Right cardiac atrium (tissue), 5 donors: ENCODE measurements around the gene MACROD1. TPM values are rescaled to one million over a fixed set of nuclear protein-coding genes. Genes with fewer than 3 reads are reported as not detected.
A peak's percentile ranks its signal among the peaks of the same experiment; 100 is the strongest.

Experiments
- ATAC-seq, 2 donors: fragments of 200-7000 bp; cut with Tn5 transposase; one replicate each; pipeline versions ENCODE4 v1.8.0 to v1.9.1; 2020; ENCODE audit warnings: moderate library complexity in 2 of 2, mild to moderate bottlenecking in 1 of 2
- DNase-seq, 3 donors: peaks; one replicate each; pipeline ENCODE4 v3.0.0-alpha.2; 2020
- H3K27ac ChIP-seq: one replicate; pipeline ENCODE4 v1.5.1; 2013; ENCODE audit warnings: mild to moderate bottlenecking, low read length, control low read depth, moderate library complexity
- H3K27me3 ChIP-seq: one replicate; pipeline ENCODE4 v1.6.1; 2013; ENCODE audit not compliant: control insufficient read depth, insufficient read depth
- H3K4me1 ChIP-seq: one replicate; pipeline ENCODE4 v1.6.1; 2013; ENCODE audit warnings: low read length; ENCODE audit not compliant: control insufficient read depth, insufficient read depth
- H3K4me3 ChIP-seq: one replicate; pipeline ENCODE4 v1.5.1; 2013; ENCODE audit warnings: low read length, control low read depth
- H3K9me3 ChIP-seq: one replicate; pipeline ENCODE4 v1.6.1; 2013; ENCODE audit warnings: low read length; ENCODE audit not compliant: control insufficient read depth
- WGBS: extraction: QIAGEN DNeasy Blood & Tissue Kit; methylation state at CpG from one replicate; pipeline ENCODE4 v1.1.7; 2013; 5-methylcytosine and 5-hydroxymethylcytosine counted together
- intact Hi-C, 4 donors: fragments of 100-400 bp; cut with DNase I; formaldehyde crosslinking; loops; one replicate each; pipeline versions ENCODE4 v1.11.0 to v1.14.0; 2022 to 2023
- polyA plus RNA-seq: library from polyadenylated mRNA; stranded (reverse); fragments of 200-250 nt; gene quantifications from one replicate; pipeline ENCODE4 v1.2.3, GENCODE V29; 2013
- total RNA-seq, 4 donors: library from RNA; stranded (reverse); fragmentation: NEBNext Ultra II Directional; extraction: Animal tissue kit (Norgen Biotek cat#: 25700); gene quantifications; one replicate each; pipeline ENCODE4 v1.2.1, GENCODE V29; 2021
- donor health status: healthy with polysubstance abuse.
- donor health status: DM: no; HTN: yes; CAD: no.
- donor health status: DM: no; HTN: no; CAD: no.
- donor health status: DM: no; HTN: yes; CAD: no; lungs with severe emphysema.
- donor health status: DM: yes; HTN: yes; CAD: no.

The MACROD1 gene
- total and polyA plus RNA-seq, 5 donors, result 40.4 to 63.8 (median 60.2) TPM

DNA sequence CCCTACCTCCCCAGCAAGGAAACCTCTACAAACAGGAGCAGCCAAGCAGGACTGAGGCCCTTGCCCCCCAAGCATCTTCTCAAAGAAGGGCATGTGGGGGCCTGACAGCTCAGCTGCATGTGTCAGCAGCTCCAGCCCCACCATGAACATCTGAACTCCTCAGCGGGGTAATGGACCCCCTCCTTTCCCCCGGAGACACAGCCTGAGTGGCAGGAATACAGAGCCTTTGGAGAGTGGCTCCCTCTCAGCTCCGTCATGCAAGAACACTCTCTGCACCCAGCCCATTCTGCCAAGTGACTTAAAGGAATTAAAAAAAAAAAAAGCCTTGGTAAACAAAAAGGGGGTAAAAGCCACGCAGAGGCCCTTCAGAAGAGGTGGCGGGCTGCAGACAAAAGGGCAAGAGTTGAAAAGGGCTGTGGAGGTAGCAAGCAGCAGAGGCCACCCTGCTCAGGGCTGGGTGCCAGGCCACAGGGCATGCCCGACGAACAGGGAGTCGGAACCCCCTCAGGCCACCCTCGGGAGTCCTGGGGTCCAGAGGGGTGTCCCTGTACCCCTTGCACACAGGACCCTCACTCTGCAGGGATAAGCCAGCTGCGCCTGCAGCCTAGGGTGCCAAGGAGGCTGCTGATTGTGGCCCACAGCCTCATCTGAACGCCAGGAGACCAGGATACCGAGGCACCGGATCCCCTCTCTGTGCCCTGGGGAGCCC lies 62.5 kb downstream of the MACROD1 start:
- ATAC-seq (no peak), DNase-seq (peak in 2 of 3 donors; percentile 29 to 36)
- no peaks in the 10 kb centered on the region for H3K27me3 ChIP-seq
- 84% methylated on average over 13 of the region's 13 CpGs for WGBS
- no peak overlapping the region for H3K27ac ChIP-seq
- H3K4me1 ChIP-seq, result no peaks in the 10 kb centered on the region
- H3K4me3 ChIP-seq, result no peak overlapping the region
- intact Hi-C loops, result no loop called here
- no peaks in the 10 kb centered on the region for H3K9me3 ChIP-seq

- intact Hi-C loops, result no loop called here
- DNase-seq (peak in 2 of 3 donors; percentile 21 to 39), ATAC-seq (no peak)
- Histone ChIP-seq H3K27me3 (no peaks in the 10 kb centered on the region), H3K9me3 (no peaks in the 10 kb centered on the region), H3K4me3 (no peak overlapping the region), H3K27ac (no peak overlapping the region), H3K4me1 (no peaks in the 10 kb centered on the region)
- 86% methylated on average over 15 of the region's 15 CpGs for WGBS
Observed at GRCh38 chr11:64102005-64102738, 63.7 kb downstream of the MACROD1 start.

DNA sequence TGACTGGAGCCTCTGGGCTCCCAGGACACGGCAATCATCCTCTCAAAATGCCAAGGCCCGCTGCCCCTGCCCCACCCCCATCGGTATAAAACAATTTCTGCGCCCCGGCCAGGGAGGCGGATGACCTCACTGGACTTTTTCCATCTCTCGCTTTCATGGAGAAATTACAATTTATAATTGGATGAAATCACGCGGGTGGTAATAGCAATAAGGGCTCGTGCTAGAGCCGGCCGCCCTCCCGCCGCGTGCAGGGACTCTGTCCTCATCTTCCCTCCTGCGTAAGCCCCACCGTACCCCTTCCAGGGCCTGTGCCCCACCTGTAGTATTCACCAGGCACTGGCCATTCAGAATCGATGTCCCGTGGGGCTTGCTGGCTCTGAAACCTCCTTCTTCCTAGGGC lies 64.5 kb downstream of the MACROD1 start:
- Histone ChIP-seq H3K4me1 (no peaks in the 10 kb centered on the region), H3K9me3 (no peaks in the 10 kb centered on the region), H3K27me3 (no peaks in the 10 kb centered on the region), H3K4me3 (no peak overlapping the region), H3K27ac (no peak overlapping the region)
- no peak for ATAC-seq
- WGBS, result 87% methylated on average over 19 of the region's 19 CpGs
- peak in 2 of 3 donors; percentile 29 to 55 for DNase-seq
- intact Hi-C loops, result no loop called here

- ATAC-seq (no peak), DNase-seq (peak in 2 of 3 donors; percentile 16 to 27)
- intact Hi-C loops, result no loop called here
- no peak overlapping the region for H3K4me3 ChIP-seq
- WGBS, result 86% methylated on average over 7 of the region's 7 CpGs
- H3K9me3 ChIP-seq, result no peaks in the 10 kb centered on the region
- H3K27ac ChIP-seq, result no peak overlapping the region
- H3K27me3 ChIP-seq, result no peaks in the 10 kb centered on the region
- no peaks in the 10 kb centered on the region for H3K4me1 ChIP-seq
Observed at GRCh38 chr11:64100782-64101353, 65.0 kb downstream of the MACROD1 start.

DNA sequence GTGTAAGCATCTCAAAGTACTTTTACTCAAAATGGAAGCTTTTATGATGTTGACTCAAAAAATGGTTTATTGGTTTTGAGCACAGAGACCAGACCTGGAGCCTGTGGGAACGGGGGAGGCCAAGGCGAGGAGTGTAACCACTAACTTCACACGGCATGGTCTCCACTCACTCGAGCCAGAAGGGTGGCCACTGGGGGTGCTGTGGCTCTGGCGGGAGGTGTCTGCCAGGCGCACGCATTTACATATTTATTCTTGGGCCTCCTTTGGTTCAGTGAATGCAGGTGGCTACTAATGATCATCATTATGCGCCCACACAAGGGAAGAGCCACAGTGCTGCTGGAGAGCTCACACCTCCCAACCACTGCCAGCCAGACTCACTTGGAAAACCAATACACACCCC lies 65.6 kb downstream of the MACROD1 start:
- no peaks in the 10 kb centered on the region for H3K27me3 ChIP-seq
- ATAC-seq, result no peak
- no peaks in the 10 kb centered on the region for H3K4me1 ChIP-seq
- intact Hi-C loops, result no loop called here
- no peak overlapping the region for H3K27ac ChIP-seq
- DNase-seq, result peak in 1 of 3 donors; percentile 19
- no peaks in the 10 kb centered on the region for H3K9me3 ChIP-seq
- no peak overlapping the region for H3K4me3 ChIP-seq
- 70% methylated on average over 8 of the region's 8 CpGs for WGBS

DNA sequence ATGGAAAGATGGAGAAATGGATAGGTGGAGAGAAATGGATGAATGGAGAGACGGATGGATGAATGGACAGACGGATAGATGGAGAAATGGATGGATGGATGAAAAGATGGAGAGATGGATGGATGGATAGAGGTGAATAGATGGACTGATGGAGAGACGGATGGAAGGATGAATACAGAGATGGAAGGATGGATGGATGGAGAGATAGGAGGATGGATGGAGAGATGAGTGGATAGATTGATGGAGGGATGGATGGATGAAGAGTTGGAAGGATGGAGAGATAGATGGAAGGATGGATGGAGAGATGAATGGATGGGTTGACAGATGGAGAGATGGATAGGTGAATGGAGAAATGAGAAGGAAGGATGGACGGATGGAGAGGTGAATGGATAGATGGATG lies 66.5 kb downstream of the MACROD1 start:
- DNase-seq (no peak), ATAC-seq (no peak)
- Histone ChIP-seq H3K4me3 (no peak overlapping the region), H3K27me3 (no peaks in the 10 kb centered on the region), H3K4me1 (no peaks in the 10 kb centered on the region), H3K9me3 (no peaks in the 10 kb centered on the region), H3K27ac (no peak overlapping the region)
- intact Hi-C loops, result no loop called here
- WGBS, result 72% methylated on average over 4 of the region's 4 CpGs

GRCh38 chr11:64098318-64098831 lies 67.5 kb downstream of the MACROD1 start:
- intact Hi-C loops, result no loop called here
- 67% methylated on average over 6 of the region's 6 CpGs for WGBS
- Histone ChIP-seq H3K4me1 (no peaks in the 10 kb centered on the region), H3K4me3 (no peak overlapping the region), H3K27me3 (no peaks in the 10 kb centered on the region), H3K9me3 (no peaks in the 10 kb centered on the region), H3K27ac (no peak overlapping the region)
- no peak for ATAC-seq
- peak in 2 of 3 donors; percentile 13 to 16 for DNase-seq

DNA sequence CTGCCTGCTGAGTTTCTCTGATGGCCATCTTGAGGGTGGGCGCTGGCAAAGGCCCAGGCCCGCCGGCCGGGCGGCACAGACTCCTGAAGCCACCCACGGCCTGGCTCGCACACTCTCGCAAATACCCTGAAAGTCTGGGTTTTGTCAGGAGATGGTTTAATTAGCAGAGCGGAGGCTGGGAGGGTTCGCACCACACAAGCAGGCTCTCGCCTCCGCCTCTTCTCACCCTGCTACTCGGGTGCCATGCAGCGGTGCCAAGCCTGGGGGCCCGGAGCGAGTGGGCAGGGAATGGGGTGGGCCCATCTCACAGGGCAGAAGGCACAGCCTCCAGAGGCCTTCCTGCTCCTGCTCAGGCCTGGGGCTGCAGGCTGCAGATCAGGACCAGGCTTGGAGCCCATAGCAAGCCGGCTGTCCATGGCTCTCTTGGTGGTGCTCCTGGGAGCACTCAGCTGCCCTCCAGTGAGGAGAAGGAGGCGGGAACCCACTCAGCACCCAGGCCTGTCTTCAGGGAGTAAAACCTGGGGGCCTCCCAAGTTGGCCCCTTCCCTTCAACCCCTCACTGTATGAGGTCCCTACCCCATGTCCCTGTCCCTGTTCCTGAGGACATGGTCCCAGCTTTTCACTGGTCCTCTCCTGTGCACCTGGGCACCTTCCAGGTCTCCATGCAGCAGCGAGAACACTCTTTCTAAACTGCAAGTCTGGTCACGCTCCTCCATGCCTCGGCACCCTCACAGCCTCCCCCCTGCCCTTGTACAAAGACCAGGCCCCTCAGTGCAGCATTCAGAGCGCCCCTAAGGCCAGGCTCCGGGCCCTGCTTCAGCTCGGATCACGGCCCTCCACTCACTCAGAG lies 68.2 kb downstream of the MACROD1 start:
- Histone ChIP-seq H3K27ac (no peak overlapping the region), H3K4me1 (no peaks in the 10 kb centered on the region), H3K4me3 (no peak overlapping the region), H3K9me3 (no peaks in the 10 kb centered on the region), H3K27me3 (no peaks in the 10 kb centered on the region)
- no peak for ATAC-seq
- intact Hi-C loops, result no loop called here
- DNase-seq, result peak in 2 of 3 donors; percentile 33 to 39
- 89% methylated on average over 25 of the region's 25 CpGs for WGBS

DNA sequence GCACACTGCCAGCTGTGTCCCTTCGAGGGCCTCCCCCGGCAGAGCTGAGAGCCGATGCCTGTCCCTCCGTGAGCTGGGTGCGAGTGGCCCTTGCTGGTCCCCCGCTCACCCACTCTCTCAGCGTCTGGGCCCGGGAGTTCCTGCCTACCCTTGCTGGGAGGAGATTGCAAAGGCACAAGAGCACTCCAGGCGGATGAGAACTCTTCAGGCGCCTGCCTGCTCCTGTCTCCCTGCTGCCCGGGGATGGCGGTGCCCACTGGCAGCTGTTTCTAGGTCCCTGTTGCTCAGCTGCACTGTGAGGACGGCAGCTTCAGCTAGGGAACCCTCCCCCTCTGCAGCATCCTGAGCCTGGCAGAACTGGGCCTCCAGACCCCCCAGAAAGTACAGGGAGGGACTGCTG lies 69.1 kb downstream of the MACROD1 start:
- H3K4me1 ChIP-seq, result no peaks in the 10 kb centered on the region
- H3K9me3 ChIP-seq, result no peaks in the 10 kb centered on the region
- 83% methylated on average over 13 of the region's 13 CpGs for WGBS
- DNase-seq (peak in 2 of 3 donors; percentile 33 to 43), ATAC-seq (no peak)
- no peak overlapping the region for H3K27ac ChIP-seq
- intact Hi-C loops, result no loop called here
- H3K4me3 ChIP-seq, result no peak overlapping the region
- no peaks in the 10 kb centered on the region for H3K27me3 ChIP-seq

DNA sequence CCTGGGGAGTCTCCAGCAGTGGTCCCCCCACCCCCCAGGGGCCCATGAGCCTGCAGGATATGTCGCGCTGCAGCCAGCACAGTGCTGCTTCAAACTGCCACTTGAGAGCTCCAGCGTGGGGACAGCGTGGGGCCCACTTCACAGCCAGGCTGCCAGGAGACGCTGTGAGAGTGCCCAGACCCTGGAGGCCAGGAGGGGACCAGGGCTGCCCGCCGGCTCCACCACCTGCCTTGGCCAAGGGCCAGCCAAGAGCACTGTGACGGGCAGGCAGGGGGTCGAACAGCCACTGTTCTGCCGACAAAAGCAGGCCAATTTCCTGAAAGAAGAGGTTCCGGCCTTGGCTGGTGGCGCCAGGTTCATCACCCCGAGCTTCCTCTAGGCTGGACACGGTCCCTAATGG lies 70.0 kb downstream of the MACROD1 start:
- Histone ChIP-seq H3K9me3 (no peaks in the 10 kb centered on the region), H3K27ac (no peak overlapping the region), H3K4me1 (no peaks in the 10 kb centered on the region), H3K27me3 (no peaks in the 10 kb centered on the region), H3K4me3 (no peak overlapping the region)
- WGBS, result 68% methylated on average over 14 of the region's 14 CpGs
- ATAC-seq, result no peak
- intact Hi-C loops, result no loop called here
- DNase-seq, result peak in 2 of 3 donors; percentile 39 to 49
